ENCODE results near the gene AS3MT. TPM values are rescaled to one million over a fixed set of nuclear protein-coding genes. Genes with fewer than 3 reads are reported as not detected.

Gene AS3MT
- total RNA-seq, 4 donors from 2014 or later = 0.51 to 15.3 (median 2.6) TPM

DNA sequence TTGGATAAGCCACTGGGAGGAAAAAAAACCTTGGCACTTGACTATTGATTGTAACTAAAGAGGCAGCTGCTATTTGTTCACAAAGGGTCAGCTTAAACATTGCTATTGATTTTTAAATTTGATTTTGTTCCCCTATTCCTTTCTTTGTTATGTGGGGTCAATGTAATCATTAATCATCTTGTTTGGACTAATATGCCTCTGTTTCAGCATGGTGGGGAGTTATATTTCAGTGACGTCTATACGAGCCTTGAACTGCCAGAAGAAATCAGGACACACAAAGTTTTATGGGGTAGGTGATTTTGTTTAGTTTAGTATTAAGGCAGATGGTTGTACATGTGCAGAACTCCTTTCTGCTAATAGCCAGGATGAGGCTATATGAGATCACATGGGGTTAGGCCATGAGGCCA, 7.5 kb downstream of the AS3MT start:
- H3K36me3 ChIP-seq = no peaks in the 10 kb centered on the region
- TF ChIP-seq, protein P1, sequence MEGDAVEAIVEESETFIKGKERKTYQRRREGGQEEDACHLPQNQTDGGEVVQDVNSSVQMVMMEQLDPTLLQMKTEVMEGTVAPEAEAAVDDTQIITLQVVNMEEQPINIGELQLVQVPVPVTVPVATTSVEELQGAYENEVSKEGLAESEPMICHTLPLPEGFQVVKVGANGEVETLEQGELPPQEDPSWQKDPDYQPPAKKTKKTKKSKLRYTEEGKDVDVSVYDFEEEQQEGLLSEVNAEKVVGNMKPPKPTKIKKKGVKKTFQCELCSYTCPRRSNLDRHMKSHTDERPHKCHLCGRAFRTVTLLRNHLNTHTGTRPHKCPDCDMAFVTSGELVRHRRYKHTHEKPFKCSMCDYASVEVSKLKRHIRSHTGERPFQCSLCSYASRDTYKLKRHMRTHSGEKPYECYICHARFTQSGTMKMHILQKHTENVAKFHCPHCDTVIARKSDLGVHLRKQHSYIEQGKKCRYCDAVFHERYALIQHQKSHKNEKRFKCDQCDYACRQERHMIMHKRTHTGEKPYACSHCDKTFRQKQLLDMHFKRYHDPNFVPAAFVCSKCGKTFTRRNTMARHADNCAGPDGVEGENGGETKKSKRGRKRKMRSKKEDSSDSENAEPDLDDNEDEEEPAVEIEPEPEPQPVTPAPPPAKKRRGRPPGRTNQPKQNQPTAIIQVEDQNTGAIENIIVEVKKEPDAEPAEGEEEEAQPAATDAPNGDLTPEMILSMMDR (IDR thresholded peaks at IDR 0.05) = no peak
- TF ChIP-seq POLR2A (IDR thresholded peaks at IDR 0.05) = no peak
- intact Hi-C loops (cut with DNase I; ENCODE audit: low total_unique reads) = no loop called here
- no peak overlapping the region for H3K27ac ChIP-seq
- H3K9me3 ChIP-seq = no peaks in the 10 kb centered on the region
- H3K27me3 ChIP-seq = no peaks in the 10 kb centered on the region
- no peak for DNase-seq
- no peaks in the 10 kb centered on the region for H3K4me1 ChIP-seq
- H3K4me3 ChIP-seq = no peak overlapping the region

DNA sequence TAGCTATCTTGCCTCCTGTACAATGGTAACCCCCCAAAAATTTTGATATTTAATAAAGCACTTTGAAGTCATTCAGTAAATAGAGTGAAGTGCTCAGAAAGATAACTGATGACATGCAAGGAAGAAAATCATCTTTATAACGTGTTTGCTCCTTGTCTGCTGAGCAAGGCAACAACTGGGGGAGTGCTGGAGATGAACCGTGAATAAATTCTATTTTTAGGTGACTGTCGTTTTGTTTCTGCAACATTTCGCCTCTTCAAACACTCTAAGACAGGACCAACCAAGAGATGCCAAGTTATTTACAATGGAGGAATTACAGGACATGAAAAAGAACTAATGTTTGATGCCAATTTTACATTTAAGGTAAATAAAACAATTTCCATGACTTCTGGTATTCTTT, 9.4 kb downstream of the AS3MT start:
- H3K4me3 ChIP-seq = no peak overlapping the region
- no peak for TF ChIP-seq POLR2A (IDR thresholded peaks at IDR 0.05)
- TF ChIP-seq, protein P1 (IDR thresholded peaks at IDR 0.05) = no peak
- no peaks in the 10 kb centered on the region for H3K36me3 ChIP-seq
- intact Hi-C loops (cut with DNase I; ENCODE audit: low total_unique reads) = no loop called here
- no peaks in the 10 kb centered on the region for H3K27me3 ChIP-seq
- no peaks in the 10 kb centered on the region for H3K9me3 ChIP-seq
- no peak for DNase-seq
- H3K4me1 ChIP-seq = no peaks in the 10 kb centered on the region
- peak overlapping the region in 1 of 2 donors; percentile 14 for H3K27ac ChIP-seq

DNA sequence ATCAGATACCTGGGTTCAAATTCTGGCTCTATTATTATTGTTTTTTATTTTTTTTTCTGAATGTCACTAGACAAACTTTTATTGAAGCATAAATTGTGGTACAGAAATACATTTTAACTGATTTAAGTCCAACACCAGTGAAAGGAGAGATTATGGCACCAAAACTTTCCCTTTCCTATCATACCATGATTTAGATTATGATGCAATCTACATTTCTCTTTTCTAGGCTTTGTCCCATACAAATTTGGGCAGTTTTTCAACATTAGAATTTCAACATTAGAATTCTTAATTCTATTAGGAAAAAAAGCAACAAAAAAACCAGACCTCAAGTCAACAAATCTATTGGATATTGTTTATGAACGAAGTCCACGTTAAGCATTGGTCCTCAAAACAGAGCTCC, 11.0 kb downstream of the AS3MT start:
- no peak for TF ChIP-seq POLR2A (IDR thresholded peaks at IDR 0.05)
- TF ChIP-seq, protein P1 (IDR thresholded peaks at IDR 0.05) = no peak
- intact Hi-C loops (cut with DNase I; ENCODE audit: low total_unique reads) = no loop called here

DNA sequence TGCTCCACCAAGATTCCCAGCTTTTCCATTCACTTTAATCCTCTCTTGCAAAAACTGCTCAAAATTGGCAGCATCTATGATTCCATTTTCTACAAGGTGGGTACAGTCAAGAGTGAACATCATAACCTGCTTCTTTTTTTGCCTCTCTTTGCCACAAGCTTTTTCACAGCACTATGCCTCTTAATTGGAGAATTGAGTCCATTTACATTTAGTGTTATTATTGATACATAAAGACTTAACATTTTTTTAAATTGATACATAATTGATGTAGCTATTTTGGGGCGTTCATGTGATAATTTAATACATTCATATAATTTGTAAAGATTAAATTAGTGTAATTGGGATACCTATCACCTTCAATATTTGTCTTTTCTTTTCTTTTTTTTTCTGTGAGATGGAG, 18.8 kb downstream of the AS3MT start:
- no peaks in the 10 kb centered on the region for H3K9me3 ChIP-seq
- TF ChIP-seq POLR2A (IDR thresholded peaks at IDR 0.05) = no peak
- TF ChIP-seq, protein P1 (IDR thresholded peaks at IDR 0.05) = no peak
- H3K4me1 ChIP-seq = no peaks in the 10 kb centered on the region
- intact Hi-C loops (cut with DNase I; ENCODE audit: low total_unique reads) = no loop called here
- H3K36me3 ChIP-seq = no peaks in the 10 kb centered on the region
- no peak overlapping the region for H3K4me3 ChIP-seq
- no peaks in the 10 kb centered on the region for H3K27me3 ChIP-seq
- no peak for DNase-seq
- no peak overlapping the region for H3K27ac ChIP-seq

More for the DNA sequence above, 11.0 kb downstream of the AS3MT start:
- no peak for DNase-seq
- Histone ChIP-seq H3K4me1 (no peaks in the 10 kb centered on the region), H3K9me3 (no peaks in the 10 kb centered on the region), H3K27ac (no peak overlapping the region), H3K4me3 (no peak overlapping the region), H3K27me3 (no peaks in the 10 kb centered on the region), H3K36me3 (no peaks in the 10 kb centered on the region)

DNA sequence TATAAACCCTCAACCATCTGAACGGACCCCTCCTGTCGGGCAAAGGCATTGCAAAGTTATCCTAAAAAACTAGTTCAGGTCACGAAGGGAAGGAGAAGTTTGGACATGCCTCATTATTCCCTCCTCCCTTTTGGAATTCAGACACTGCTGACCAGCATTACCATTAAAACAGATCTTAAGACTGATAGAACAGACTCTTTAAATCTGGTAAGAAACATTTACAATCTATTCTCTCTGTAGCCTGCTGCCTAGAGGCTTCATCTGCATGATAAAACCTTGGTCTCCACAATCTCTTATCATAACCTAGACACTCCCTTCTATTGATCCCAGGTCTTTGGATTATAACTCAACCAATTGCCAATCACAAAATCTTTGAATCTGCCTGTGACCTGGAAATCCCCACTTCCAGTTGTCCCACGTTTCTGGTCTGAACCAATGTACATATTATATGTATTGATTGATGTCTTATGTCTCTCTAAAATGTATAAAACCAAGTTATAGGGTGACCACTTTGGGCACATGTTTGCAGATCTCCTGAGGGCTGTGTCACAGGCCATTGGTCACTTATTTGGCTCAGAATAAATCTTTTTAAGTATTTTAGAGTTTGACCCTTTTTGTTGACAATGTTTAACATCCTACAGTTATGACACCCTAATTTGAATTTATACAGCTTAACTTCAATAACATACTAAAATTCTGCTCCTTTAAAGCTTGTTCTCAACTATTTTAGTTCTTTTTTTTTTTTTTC, 25.4 kb downstream of the AS3MT start:
- DNase-seq = no peak
- Histone ChIP-seq H3K4me3 (no peak overlapping the region), H3K9me3 (no peaks in the 10 kb centered on the region), H3K4me1 (no peaks in the 10 kb centered on the region), H3K27me3 (no peaks in the 10 kb centered on the region), H3K27ac (no peak overlapping the region), H3K36me3 (no peaks in the 10 kb centered on the region)
- no peak for TF ChIP-seq POLR2A (IDR thresholded peaks at IDR 0.05)
- TF ChIP-seq, protein P1 (IDR thresholded peaks at IDR 0.05) = no peak
- intact Hi-C loops (cut with DNase I; ENCODE audit: low total_unique reads) = no loop called here

Data from uterus (tissue), 4 donors.